T-cell (primary cell): ENCODE results near the gene TDRD10. TPM values are rescaled to one million over a fixed set of nuclear protein-coding genes. Genes with fewer than 3 reads are reported as not detected.

ENCODE experiments used
- ATAC-seq, 4 experiments: fragments of 200-7000 bp in 3 of 4; fragments of 150-1000 bp in 1 of 4; cut with Tn5 transposase; replicated peaks in 1 of 4; 1 replicate in 3 of 4; 2 replicates in 1 of 4; pipeline ENCODE4 v1.10.0; 2021; ENCODE audit warnings: moderate library complexity in 3 of 4, mild to moderate bottlenecking in 2 of 4, moderate number of reproducible peaks in 1 of 4
- CTCF ChIA-PET, 2 donors: fragments of 300-600 bp; sonication (Branson Sonifier 250); formaldehyde crosslinking; loops; one replicate each; lab custom pipeline; 2022; ENCODE audit warnings: antibody characterized with exemption in 2 of 2; lab: Charles Lee
- POLR2A ChIA-PET, 2 donors: fragments of 300-600 bp; sonication (Branson Sonifier 250); formaldehyde crosslinking; loops; one replicate each; lab custom pipeline; 2022; ENCODE audit warnings: antibody characterized with exemption in 2 of 2; lab: Charles Lee
- DNase-seq, 35 experiments: peaks; one replicate each; pipeline versions ENCODE4 v3.0.0 to v3.0.0-alpha.2; 2013 to 2023
- H3K27ac ChIP-seq: one replicate; pipeline ENCODE4 v1.5.1; 2013; ENCODE audit warnings: low read length
- H3K27me3 ChIP-seq, 2 experiments: replicated peaks in 1 of 2; 1 replicate in 1 of 2; 2 replicates in 1 of 2; pipeline versions ENCODE4 v1.6.1 to v1.7.0; 2013; ENCODE audit warnings: low read length in 1 of 2, mixed read lengths in 1 of 2; ENCODE audit not compliant: control insufficient read depth in 2 of 2, insufficient read depth in 2 of 2; ENCODE audit errors: extremely low read depth in 1 of 2
- H3K36me3 ChIP-seq, 2 donors: 1 replicate in 1 of 2; 2 replicates in 1 of 2; pipeline versions ENCODE4 v1.6.1 to v1.7.0; 2013; ENCODE audit warnings: low read length in 1 of 2; ENCODE audit not compliant: control insufficient read depth in 2 of 2, insufficient read depth in 1 of 2; ENCODE audit errors: extremely low read depth in 1 of 2
- H3K4me1 ChIP-seq, 2 experiments: 1 replicate in 1 of 2; 2 replicates in 1 of 2; pipeline versions ENCODE4 v1.6.1 to v1.7.0; 2013; ENCODE audit warnings: low read length in 2 of 2, mixed read lengths in 1 of 2; ENCODE audit not compliant: insufficient read depth in 2 of 2, control insufficient read depth in 1 of 2; ENCODE audit errors: extremely low read depth in 1 of 2
- H3K4me3 ChIP-seq, 2 donors: 1 replicate in 1 of 2; 2 replicates in 1 of 2; pipeline versions ENCODE4 v1.5.1 to v1.7.0; 2013; ENCODE audit warnings: mild to moderate bottlenecking in 2 of 2, low read length in 1 of 2, moderate library complexity in 1 of 2; ENCODE audit not compliant: control insufficient read depth in 1 of 2; ENCODE audit errors: extremely low read depth in 1 of 2
- H3K9me3 ChIP-seq: 2 replicates; pipeline ENCODE4 v1.7.0; 2013
- H3K27ac Mint-ChIP-seq, 2 donors: one replicate each; pipeline ENCODE4 v1.8.0; 2020 to 2021; ENCODE audit warnings: mild to moderate bottlenecking in 2 of 2, mixed read lengths in 2 of 2
- H3K27me3 Mint-ChIP-seq, 2 donors: one replicate each; pipeline ENCODE4 v1.8.0; 2021 to 2022; ENCODE audit warnings: mixed read lengths in 2 of 2
- H3K36me3 Mint-ChIP-seq: one replicate; pipeline ENCODE4 v1.8.0; 2021; ENCODE audit warnings: mixed read lengths
- H3K4me1 Mint-ChIP-seq, 3 donors: one replicate each; pipeline ENCODE4 v1.8.0; 2020 to 2022; ENCODE audit warnings: mixed read lengths in 3 of 3, mild to moderate bottlenecking in 1 of 3
- H3K4me3 Mint-ChIP-seq, 3 donors: one replicate each; pipeline ENCODE4 v1.8.0; 2020 to 2022; ENCODE audit warnings: mild to moderate bottlenecking in 3 of 3, mixed read lengths in 3 of 3, moderate library complexity in 3 of 3
- H3K9me3 Mint-ChIP-seq, 3 donors: one replicate each; pipeline ENCODE4 v1.8.0; 2020 to 2022; ENCODE audit warnings: mixed read lengths in 3 of 3
- WGBS: methylation state at CpG from one replicate; pipeline ENCODE4 v1.1.5; 2013; ENCODE audit warnings: missing lambda C conversion rate; ENCODE audit not compliant: insufficient coverage; 5-methylcytosine and 5-hydroxymethylcytosine counted together
- total RNA-seq, 35 experiments: library from RNA in 6 of 35; stranded (reverse) in 6 of 35; fragments of 120-200 nt in 1 of 35; gene quantifications; one replicate each; pipeline versions ENCODE4 v1.2.1 to v1.2.4 and lab custom pipeline; 2013 to 2026

TDRD10 gene
- total RNA-seq, 5 donors from 2014 or later (not counting 1 experiment from before 2014, with no cell fraction given) = not detected

DNA sequence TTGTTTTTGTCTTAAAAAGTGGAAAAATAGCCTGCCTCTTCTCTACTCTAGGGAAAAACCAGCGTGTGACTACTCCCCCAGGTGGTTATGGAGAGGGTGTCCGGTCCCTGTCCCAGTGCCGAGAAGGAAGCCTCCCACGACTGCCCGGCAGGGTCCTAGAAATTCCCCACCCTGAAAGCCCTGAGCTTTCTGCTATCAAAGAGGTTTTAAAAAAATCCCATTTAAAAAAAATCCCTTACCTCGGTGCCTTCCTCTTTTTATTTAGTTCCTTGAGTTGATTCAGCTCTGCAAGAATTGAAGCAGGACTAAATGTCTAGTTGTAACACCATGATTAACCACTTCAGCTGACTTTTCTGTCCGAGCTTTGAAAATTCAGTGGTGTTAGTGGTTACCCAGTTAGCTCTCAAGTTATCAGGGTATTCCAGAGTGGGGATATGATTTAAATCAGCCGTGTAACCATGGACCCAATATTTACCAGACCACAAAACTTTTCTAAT is 35.0 kb upstream of the TDRD10 start:
- Histone ChIP-seq H3K36me3 (peaks cover 0 to 2% of the 10 kb centered on the region in 2 donors), H3K27ac (peak overlapping the region; percentile 79), H3K27me3 (no peaks in the 10 kb centered on the region), H3K9me3 (no peaks in the 10 kb centered on the region), H3K4me3 (no peak overlapping the region), H3K4me1 (peaks cover 12 to 78% of the 10 kb centered on the region in 2 experiments)
- WGBS = no CpG with 5 or more reads among the region's 8 CpGs
- DNase-seq (peak in 1 of 35 experiments; percentile 22), ATAC-seq (no peak)
- ChIA-PET POLR2A (interaction anchor here in 1 of 2 donors (0.6 kb wide), 1 partner anchor 91 kb away, joined by 6 read pairs; no protein-coding TSS in a partner anchor), CTCF (interaction anchor here in 1 of 2 donors (0.9 kb wide), 1 partner anchor 12 kb away, joined by 3 read pairs; no protein-coding TSS in a partner anchor)
- peak overlapping the region; percentile 94 to 96 for H3K27ac Mint-ChIP-seq
- no peaks in the 10 kb centered on the region for H3K9me3 Mint-ChIP-seq
- peaks cover 6% of the 10 kb centered on the region for H3K36me3 Mint-ChIP-seq
- H3K27me3 Mint-ChIP-seq = no peaks in the 10 kb centered on the region
- H3K4me1 Mint-ChIP-seq = peaks cover 75 to 80% (median 76%) of the 10 kb centered on the region in 3 donors
- H3K4me3 Mint-ChIP-seq = peak overlapping the region in 1 of 3 donors; percentile 70

DNA sequence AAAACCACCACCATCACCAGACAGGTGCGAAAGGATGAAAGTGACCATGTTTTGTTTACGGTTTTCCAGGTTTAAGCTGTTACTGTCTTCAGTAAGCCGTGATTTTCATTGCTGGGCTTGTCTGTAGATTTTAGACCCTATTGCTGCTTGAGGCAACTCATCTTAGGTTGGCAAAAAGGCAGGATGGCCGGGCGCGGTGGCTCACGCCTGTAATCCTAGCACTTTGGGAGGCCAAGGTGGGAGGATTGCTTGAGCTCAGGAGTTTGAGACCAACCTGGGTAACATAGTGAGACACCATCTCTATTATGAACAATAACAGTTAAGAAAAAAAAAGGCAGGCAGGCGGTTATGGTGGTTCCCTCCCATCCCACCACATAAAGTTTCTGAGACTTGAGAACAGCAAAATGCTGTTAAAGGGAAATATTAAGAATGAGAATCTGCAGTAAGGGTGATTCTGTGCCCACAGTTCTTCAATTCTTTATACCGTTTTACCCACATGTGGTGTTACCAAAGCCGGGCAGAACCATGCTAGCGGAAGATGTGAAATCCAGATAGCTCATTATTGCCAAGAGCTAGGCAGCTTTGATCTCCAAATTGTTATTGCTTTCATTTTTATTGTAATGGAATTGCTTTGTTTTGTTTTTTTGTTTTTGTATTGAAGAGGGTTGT is 34.5 kb upstream of the TDRD10 start:
- Histone ChIP-seq H3K27me3 (no peaks in the 10 kb centered on the region), H3K4me3 (no peak overlapping the region), H3K4me1 (peaks cover 11 to 73% of the 10 kb centered on the region in 2 experiments), H3K36me3 (peaks cover 0 to 2% of the 10 kb centered on the region in 2 donors), H3K27ac (peak overlapping the region; percentile 79), H3K9me3 (no peaks in the 10 kb centered on the region)
- H3K27me3 Mint-ChIP-seq = no peaks in the 10 kb centered on the region
- peaks cover 71 to 79% (median 73%) of the 10 kb centered on the region in 3 donors for H3K4me1 Mint-ChIP-seq
- WGBS = 63% methylated on average over 2 of the region's 11 CpGs
- ATAC-seq (peak in 1 of 4 experiments; percentile 16), DNase-seq (peak in 1 of 35 experiments; percentile 44)
- CTCF ChIA-PET = interaction anchor here in 1 of 2 donors (0.8 to 1.0 kb wide), 4 partner anchors 12 to 140 kb away, joined by 3 to 4 read pairs (median 3); no protein-coding TSS in a partner anchor
- no peaks in the 10 kb centered on the region for H3K9me3 Mint-ChIP-seq
- peak overlapping the region; percentile 94 to 96 for H3K27ac Mint-ChIP-seq
- POLR2A ChIA-PET = interaction anchor here in 1 of 2 donors (0.6 kb wide), 2 partner anchors 92 to 336 kb away, joined by 3 to 6 read pairs; no protein-coding TSS in a partner anchor
- peak overlapping the region in 1 of 3 donors; percentile 12 for H3K4me3 Mint-ChIP-seq
- peaks cover 6% of the 10 kb centered on the region for H3K36me3 Mint-ChIP-seq

DNA sequence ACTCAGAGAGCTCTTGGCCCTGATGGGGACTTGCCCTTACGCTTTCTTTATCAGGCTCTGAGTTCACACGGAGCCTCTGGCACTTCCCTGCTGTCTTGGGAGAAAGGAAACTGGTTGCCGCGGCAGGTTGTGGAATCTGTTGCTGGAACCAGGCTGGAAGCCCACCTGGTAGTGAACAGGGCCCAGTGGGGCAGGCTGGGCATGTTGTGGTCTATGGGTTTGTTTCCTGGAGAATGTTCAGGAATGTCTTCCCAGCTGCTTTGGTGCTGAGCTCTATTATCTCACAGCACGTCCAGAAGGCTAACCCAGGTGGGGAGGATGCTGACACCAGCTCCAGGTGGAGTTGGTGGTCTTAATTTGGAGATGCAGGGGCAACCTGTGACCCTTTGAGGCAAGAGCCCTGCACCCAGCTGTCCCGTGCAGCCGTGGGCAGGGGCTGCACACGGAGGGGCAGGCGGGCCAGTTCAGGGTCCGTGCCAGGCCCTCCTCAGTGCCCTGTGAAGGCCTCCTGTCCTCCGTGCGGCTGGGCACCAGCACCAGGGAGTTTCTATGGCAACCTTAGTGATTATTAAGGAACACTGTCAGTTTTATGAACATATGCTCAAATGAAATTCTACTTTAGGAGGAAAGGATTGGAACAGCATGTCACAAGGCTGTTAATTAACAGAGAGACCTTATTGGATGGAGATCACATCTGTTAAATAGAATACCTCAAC is 33.3 kb upstream of the TDRD10 start:
- no peaks in the 10 kb centered on the region for H3K9me3 Mint-ChIP-seq
- Histone ChIP-seq H3K27me3 (no peaks in the 10 kb centered on the region), H3K36me3 (peaks cover 0 to 2% of the 10 kb centered on the region in 2 donors), H3K9me3 (no peaks in the 10 kb centered on the region), H3K4me1 (peaks cover 6 to 62% of the 10 kb centered on the region in 2 experiments), H3K4me3 (no peak overlapping the region), H3K27ac (peak overlapping the region; percentile 79)
- DNase-seq (no peak), ATAC-seq (no peak)
- H3K27ac Mint-ChIP-seq = peak overlapping the region; percentile 94 to 96
- H3K4me3 Mint-ChIP-seq = no peak overlapping the region
- WGBS = 97% methylated on average over 9 of the region's 12 CpGs
- no peaks in the 10 kb centered on the region for H3K27me3 Mint-ChIP-seq
- POLR2A ChIA-PET = no interaction called here
- H3K4me1 Mint-ChIP-seq = peaks cover 62 to 68% (median 63%) of the 10 kb centered on the region in 3 donors
- CTCF ChIA-PET = interaction anchor here in 1 of 2 donors (1.0 kb wide), 1 partner anchor 141 kb away, joined by 3 read pairs; no protein-coding TSS in a partner anchor
- peaks cover 6% of the 10 kb centered on the region for H3K36me3 Mint-ChIP-seq

DNA sequence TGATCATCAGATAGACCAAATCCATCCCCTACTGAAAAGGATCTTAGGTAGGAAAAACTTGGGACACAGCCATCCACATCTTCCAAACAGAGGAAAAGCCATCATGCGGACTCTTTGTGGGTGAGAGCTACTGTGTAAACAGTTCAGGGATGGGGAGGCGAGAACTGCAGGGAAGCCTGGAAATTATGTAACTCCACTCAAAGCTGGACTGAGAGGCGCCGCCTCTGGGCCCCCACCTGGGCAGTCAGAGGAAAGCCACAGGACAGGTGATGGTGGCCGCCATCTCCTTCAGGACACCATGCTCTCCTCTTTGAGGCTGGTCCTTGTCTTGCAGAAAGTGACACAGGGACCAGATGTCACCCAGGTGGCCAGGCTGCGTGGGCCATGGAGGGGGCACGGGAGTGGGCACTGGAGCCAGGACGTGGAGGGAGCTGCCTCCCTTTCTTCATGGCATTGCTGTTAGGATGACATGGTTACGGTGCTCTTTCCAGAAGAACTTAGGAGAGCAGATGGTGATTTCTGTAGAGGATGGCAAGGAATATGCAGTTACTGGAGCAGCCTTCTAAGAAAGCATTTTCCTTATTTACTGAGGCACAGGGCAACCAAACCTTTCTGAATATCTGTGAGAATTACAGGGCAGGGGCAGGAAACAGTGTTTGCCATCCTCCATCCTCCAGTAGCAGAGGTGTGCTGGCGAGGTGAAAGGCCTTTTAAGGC is 32.0 kb upstream of the TDRD10 start:
- no peaks in the 10 kb centered on the region for H3K9me3 ChIP-seq
- H3K4me3 ChIP-seq = no peak overlapping the region
- Mint-ChIP-seq H3K36me3 (peaks cover 2% of the 10 kb centered on the region), H3K9me3 (no peaks in the 10 kb centered on the region), H3K27ac (peak overlapping the region; percentile 23 to 50), H3K4me1 (peaks cover 49 to 55% (median 50%) of the 10 kb centered on the region in 3 donors), H3K27me3 (no peaks in the 10 kb centered on the region), H3K4me3 (no peak overlapping the region)
- ChIA-PET CTCF (no interaction called here), POLR2A (no interaction called here)
- H3K4me1 ChIP-seq = peaks cover 2 to 49% of the 10 kb centered on the region in 2 experiments
- no peak overlapping the region for H3K27ac ChIP-seq
- WGBS = 96% methylated on average over 8 of the region's 10 CpGs
- no peak for DNase-seq
- no peak for ATAC-seq
- no peaks in the 10 kb centered on the region for H3K27me3 ChIP-seq
- peaks cover 0 to 2% of the 10 kb centered on the region in 2 donors for H3K36me3 ChIP-seq

DNA sequence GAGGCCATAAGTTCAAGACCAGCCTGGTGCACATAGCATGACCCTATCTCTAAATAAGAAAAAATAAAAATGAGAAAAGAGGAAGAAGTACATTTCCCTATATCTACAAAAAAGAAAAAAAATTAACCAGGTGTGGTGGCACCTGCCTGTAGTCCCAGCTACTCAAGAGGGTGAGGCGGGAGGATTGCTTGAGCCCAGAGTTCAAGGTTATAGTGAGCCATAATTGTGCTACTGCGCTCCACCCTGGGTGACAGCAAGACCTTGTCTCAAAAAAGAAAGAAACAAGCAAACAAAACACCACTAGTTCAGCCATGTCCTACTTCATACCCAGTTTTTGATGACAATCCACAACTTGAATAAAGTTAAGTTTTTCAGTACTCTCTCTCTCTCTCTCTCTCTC is 30.7 kb upstream of the TDRD10 start:
- Histone ChIP-seq H3K36me3 (no peaks in the 10 kb centered on the region), H3K4me3 (no peak overlapping the region), H3K9me3 (no peaks in the 10 kb centered on the region), H3K4me1 (peaks cover 0 to 36% of the 10 kb centered on the region in 2 experiments), H3K27ac (no peak overlapping the region), H3K27me3 (no peaks in the 10 kb centered on the region)
- no peak for DNase-seq
- ChIA-PET CTCF (interaction anchor here in 1 of 2 donors (0.6 kb wide), 1 partner anchor 142 kb away, joined by 3 read pairs; no protein-coding TSS in a partner anchor), POLR2A (no interaction called here)
- WGBS = no CpG with 5 or more reads among the region's 2 CpGs
- Mint-ChIP-seq H3K4me3 (no peak overlapping the region), H3K27ac (peak overlapping the region; percentile 63 to 79), H3K4me1 (peaks cover 37 to 42% (median 38%) of the 10 kb centered on the region in 3 donors), H3K36me3 (no peaks in the 10 kb centered on the region), H3K27me3 (no peaks in the 10 kb centered on the region), H3K9me3 (no peaks in the 10 kb centered on the region)
- ATAC-seq = no peak
